Smooth muscle cell (in vitro differentiated cells): ENCODE measurements around the gene TMEM91. TPM values are rescaled to one million over a fixed set of nuclear protein-coding genes. Genes with fewer than 3 reads are reported as not detected.
A peak's percentile ranks its signal among the peaks of the same experiment; 100 is the strongest.

Experiments used
- DNase-seq: peaks from one replicate; lab custom pipeline; 2025; ENCODE audit not compliant: unreplicated experiment; lab: John Stamatoyannopoulos, UW
- H2AFZ ChIP-seq: fragments of 200-600 bp; sonication (generic); 2 replicates; pipeline ENCODE4 v1.6.0; 2016; ENCODE audit warnings: antibody characterized with exemption, low read depth, mild to moderate bottlenecking
- H3F3A ChIP-seq: fragments of 200-600 bp; sonication (generic); 2 replicates; pipeline ENCODE4 v1.6.0; 2017; ENCODE audit warnings: antibody characterized with exemption, low read depth
- H3K27ac ChIP-seq: fragments of 200-600 bp; sonication (generic); 2 replicates; pipeline ENCODE4 v1.5.1; 2016; ENCODE audit warnings: low read depth, mild to moderate bottlenecking
- H3K27me3 ChIP-seq: fragments of 200-600 bp; sonication (generic); 2 replicates; pipeline ENCODE4 v1.6.1; 2016; ENCODE audit warnings: low read depth, mild to moderate bottlenecking
- H3K36me3 ChIP-seq: fragments of 200-600 bp; sonication (generic); 2 replicates; pipeline ENCODE4 v1.5.1; 2016; ENCODE audit warnings: low read depth
- H3K4me1 ChIP-seq: fragments of 200-600 bp; sonication (generic); 2 replicates; pipeline ENCODE4 v1.5.1; 2016; ENCODE audit warnings: low read depth
- H3K4me2 ChIP-seq: fragments of 200-600 bp; sonication (generic); 2 replicates; pipeline ENCODE4 v1.6.0; 2016; ENCODE audit warnings: mild to moderate bottlenecking
- H3K4me3 ChIP-seq: fragments of 200-600 bp; sonication (generic); 2 replicates; pipeline ENCODE4 v1.5.1; 2016; ENCODE audit warnings: mild to moderate bottlenecking
- H3K79me2 ChIP-seq: fragments of 200-600 bp; sonication (generic); 2 replicates; pipeline ENCODE4 v1.6.0; 2016; ENCODE audit warnings: low read depth, mild to moderate bottlenecking
- H3K9ac ChIP-seq: fragments of 200-600 bp; sonication (generic); 2 replicates; pipeline ENCODE4 v1.6.0; 2016; ENCODE audit warnings: low read depth
- H3K9me3 ChIP-seq: fragments of 200-600 bp; sonication (generic); replicated peaks from 2 replicates; pipeline ENCODE4 v1.5.1; 2016; ENCODE audit warnings: low read depth
- H4K20me1 ChIP-seq: fragments of 200-600 bp; sonication (generic); 2 replicates; pipeline ENCODE4 v1.6.0; 2016; ENCODE audit warnings: low read depth
- CTCF ChIP-seq: fragments of 200-600 bp; sonication (generic); IDR thresholded peaks from 2 replicates; pipeline ENCODE4 v1.5.1; 2017; ENCODE audit warnings: borderline replicate concordance, mild to moderate bottlenecking, antibody characterized with exemption; ENCODE audit not compliant: insufficient read depth, poor library complexity, severe bottlenecking
- WGBS: methylation state at CpG from one replicate; pipeline ENCODE4 v1.1.7; 2016; ENCODE audit warnings: low lambda C conversion rate; 5-methylcytosine and 5-hydroxymethylcytosine counted together
- polyA plus RNA-seq: library from polyadenylated mRNA; unstranded; fragments of >200 nt; fragmentation: Nextera tagmentation; extraction: Ambion mirVana; gene quantifications from 2 replicates; pipeline ENCODE4 v1.2.1, GENCODE V29; 2016
- total RNA-seq: library from RNA; depleted of rRNA; stranded (reverse); fragments of >200 nt; gene quantifications from 2 replicates; pipeline ENCODE4 v1.2.3, GENCODE V29; 2014

TMEM91 gene
- total and polyA plus RNA-seq, 2 experiments from 2014 or later: 11.0 to 24.3 TPM

- Histone ChIP-seq H3K36me3 (no peaks in the 10 kb centered on the region), H4K20me1 (peaks cover 3% of the 10 kb centered on the region), H3K4me3 (no peak overlapping the region), H3K9ac (no peak overlapping the region), H3K9me3 (no peaks in the 10 kb centered on the region), H2AFZ (no peak overlapping the region), H3K4me1 (peaks cover 9% of the 10 kb centered on the region), H3K4me2 (no peak overlapping the region), H3K27ac (no peak overlapping the region), H3F3A (no peaks in the 10 kb centered on the region), H3K27me3 (no peaks in the 10 kb centered on the region), H3K79me2 (peaks cover 21% of the 10 kb centered on the region)
- TF ChIP-seq CTCF: no peak
- DNase-seq: no peak
- WGBS: 91% methylated on average over 3 of the region's 3 CpGs
These were observed 25.7 kb downstream of the TMEM91 start for GRCh38 chr19:41402010-41402409.

- no peak for TF ChIP-seq CTCF
- 96% methylated on average over 12 of the region's 12 CpGs for WGBS
- no peaks in the 10 kb centered on the region for H3K9me3 ChIP-seq
- H3K27me3 ChIP-seq: no peaks in the 10 kb centered on the region
- H2AFZ ChIP-seq: no peak overlapping the region
- DNase-seq: no peak
- H4K20me1 ChIP-seq: peaks cover 8% of the 10 kb centered on the region
- H3K36me3 ChIP-seq: no peaks in the 10 kb centered on the region
- H3K4me2 ChIP-seq: no peak overlapping the region
- no peak overlapping the region for H3K4me3 ChIP-seq
- H3K79me2 ChIP-seq: peaks cover 14% of the 10 kb centered on the region
- no peak overlapping the region for H3K9ac ChIP-seq
- peaks cover 7% of the 10 kb centered on the region for H3K4me1 ChIP-seq
- H3K27ac ChIP-seq: no peak overlapping the region
- no peaks in the 10 kb centered on the region for H3F3A ChIP-seq
These were observed 27.0 kb downstream of the TMEM91 start for GRCh38 chr19:41403181-41403970.

- 91% methylated on average over 6 of the region's 6 CpGs for WGBS
- Histone ChIP-seq H3K9ac (no peak overlapping the region), H2AFZ (no peak overlapping the region), H3K9me3 (no peaks in the 10 kb centered on the region), H3F3A (no peaks in the 10 kb centered on the region), H3K4me1 (no peaks in the 10 kb centered on the region), H3K4me2 (no peak overlapping the region), H3K27me3 (no peaks in the 10 kb centered on the region), H3K4me3 (no peak overlapping the region), H4K20me1 (peaks cover 16% of the 10 kb centered on the region), H3K79me2 (no peaks in the 10 kb centered on the region), H3K36me3 (no peaks in the 10 kb centered on the region), H3K27ac (no peak overlapping the region)
- no peak for TF ChIP-seq CTCF
- DNase-seq: no peak
These were observed 29.4 kb downstream of the TMEM91 start for GRCh38 chr19:41405776-41406175.

- no peaks in the 10 kb centered on the region for H3K27me3 ChIP-seq
- no peaks in the 10 kb centered on the region for H3K79me2 ChIP-seq
- no peak overlapping the region for H3K4me2 ChIP-seq
- DNase-seq: no peak
- TF ChIP-seq CTCF: no peak
- peaks cover 16% of the 10 kb centered on the region for H4K20me1 ChIP-seq
- no peaks in the 10 kb centered on the region for H3K36me3 ChIP-seq
- H2AFZ ChIP-seq: no peak overlapping the region
- no peaks in the 10 kb centered on the region for H3F3A ChIP-seq
- H3K9ac ChIP-seq: no peak overlapping the region
- no peak overlapping the region for H3K4me3 ChIP-seq
- H3K4me1 ChIP-seq: no peaks in the 10 kb centered on the region
- H3K27ac ChIP-seq: peak overlapping the region; percentile 62
- no peaks in the 10 kb centered on the region for H3K9me3 ChIP-seq
- 22% methylated on average over 4 of the region's 4 CpGs for WGBS
These were observed 30.9 kb downstream of the TMEM91 start for GRCh38 chr19:41407271-41407670.
